H1 (cell line): ENCODE measurements around the gene SURF1.

ENCODE experiments used
- ASH2L ChIP-seq: fragments of 200-600, 300-600 bp; sonication (generic); IDR thresholded peaks from one replicate; pipeline ENCODE4 v1.7.1; 2017; ENCODE audit warnings: low read length
- ATF2 ChIP-seq: IDR thresholded peaks from 2 replicates; pipeline ENCODE4 v1.6.1; 2012; ENCODE audit warnings: low read length, inconsistent platforms
- CHD1 ChIP-seq: IDR thresholded peaks from 2 replicates; pipeline ENCODE4 v1.6.1; 2012; ENCODE audit warnings: low read depth, low read length, improper control_type of control experiment
- CTCF ChIP-seq, 3 experiments: IDR thresholded peaks; 1 replicate in 2 of 3; 2 replicates in 1 of 3; pipeline versions ENCODE4 v1.5.1 to v1.6.1; 2011; ENCODE audit warnings: low read length in 3 of 3, mild to moderate bottlenecking in 3 of 3, inconsistent platforms in 2 of 3, low read depth in 1 of 3, moderate library complexity in 1 of 3; ENCODE audit not compliant: insufficient read depth in 1 of 3; ENCODE audit errors: control extremely low read depth in 1 of 3
- EZH2 ChIP-seq: fragments of 200-600 bp; sonication (generic); IDR thresholded peaks from 2 replicates; pipeline ENCODE4 v1.7.1; 2012; ENCODE audit warnings: low read depth, mild to moderate bottlenecking, moderate library complexity, low read length, inconsistent platforms; ENCODE audit not compliant: severe bottlenecking
- FOSL1 ChIP-seq: IDR thresholded peaks from 2 replicates; pipeline ENCODE4 v1.6.1; 2011; ENCODE audit warnings: mild to moderate bottlenecking, low read depth, low read length, moderate library complexity; ENCODE audit not compliant: insufficient read depth
- MAX ChIP-seq: IDR thresholded peaks from 2 replicates; pipeline ENCODE4 v1.6.1; 2012; ENCODE audit warnings: inconsistent platforms
- POLR2A ChIP-seq, 2 experiments: IDR thresholded peaks; 1 replicate in 1 of 2; 2 replicates in 1 of 2; pipeline ENCODE4 v1.6.1; 2011; ENCODE audit warnings: low read depth in 2 of 2, low read length in 2 of 2, mild to moderate bottlenecking in 2 of 2; ENCODE audit errors: control extremely low read depth in 1 of 2
- RAD21 ChIP-seq, 2 experiments: IDR thresholded peaks in 1 of 2; conservative IDR thresholded peaks in 1 of 2; 2 replicates each; pipeline ENCODE4 v1.6.1; 2011; ENCODE audit warnings: low read depth in 2 of 2, low read length in 2 of 2, improper control_type of control experiment in 1 of 2, inconsistent platforms in 1 of 2, mild to moderate bottlenecking in 1 of 2, moderate library complexity in 1 of 2
- SIN3A ChIP-seq, 2 experiments: IDR thresholded peaks in 1 of 2; conservative IDR thresholded peaks in 1 of 2; 2 replicates each; pipeline ENCODE4 v1.6.1; 2011 to 2012; ENCODE audit warnings: low read length in 2 of 2, improper control_type of control experiment in 1 of 2, low read depth in 1 of 2, mild to moderate bottlenecking in 1 of 2
- SP2 ChIP-seq: IDR thresholded peaks from 2 replicates; pipeline ENCODE4 v1.6.1; 2012; ENCODE audit warnings: mild to moderate bottlenecking, low read length, inconsistent platforms
- SUZ12 ChIP-seq: fragments of 200-600 bp; sonication (generic); IDR thresholded peaks from 2 replicates; pipeline ENCODE4 v1.6.1; 2012; ENCODE audit warnings: mild to moderate bottlenecking, inconsistent platforms, low read length, moderate library complexity, mixed read lengths
- TAF1 ChIP-seq: IDR thresholded peaks from 2 replicates; pipeline ENCODE4 v1.6.1; 2011; ENCODE audit warnings: mild to moderate bottlenecking, low read depth, low read length

- TF ChIP-seq ASH2L, result no peak
- TF ChIP-seq TAF1, result no peak
- no peak for TF ChIP-seq EZH2
- no peak for TF ChIP-seq FOSL1
- TF ChIP-seq RAD21 (IDR thresholded peaks at IDR 0.05 in 1 of 2, conservative IDR thresholded peaks at IDR 0.05 in 1 of 2; ENCODE audit: low read depth in 2 of 2, low read length in 2 of 2), result no peak
- no peak for TF ChIP-seq CTCF (IDR thresholded peaks at IDR 0.05; ENCODE audit: control extremely low read depth in 1 of 3, insufficient read depth in 1 of 3, low read depth in 1 of 3, low read length in 3 of 3)
- no peak for TF ChIP-seq SIN3A (conservative IDR thresholded peaks at IDR 0.05 in 1 of 2, IDR thresholded peaks at IDR 0.05 in 1 of 2; ENCODE audit: low read depth in 1 of 2, low read length in 2 of 2)
- no peak for TF ChIP-seq POLR2A (IDR thresholded peaks at IDR 0.05; ENCODE audit: control extremely low read depth in 1 of 2, low read depth in 2 of 2, low read length in 2 of 2)
- TF ChIP-seq SUZ12, result no peak
- TF ChIP-seq ATF2, result no peak
- no peak for TF ChIP-seq CHD1
- no peak for TF ChIP-seq MAX
- TF ChIP-seq SP2, result no peak
Measured at GRCh38 chr9:133344071-133344470, 12.2 kb downstream of the SURF1 start.
